Measurements from ENCODE around the gene MAP2K3. TPM values are rescaled to one million over a fixed set of nuclear protein-coding genes. Genes with fewer than 3 reads are reported as not detected.

MAP2K3 gene
- total RNA-seq, 1 donor from 2014 or later = 36.2 TPM

GRCh38 chr17:21363776-21364642 lies 79.5 kb downstream of the MAP2K3 start:
- H3K9me3 Mint-ChIP-seq (ENCODE audit: unreplicated experiment) = no peaks in the 10 kb centered on the region
- no peak for DNase-seq (ENCODE audit: extremely low spot score, unreplicated experiment)
- H3K27ac Mint-ChIP-seq (ENCODE audit: unreplicated experiment) = no peak overlapping the region
- peaks cover 9% of the 10 kb centered on the region for H3K4me1 Mint-ChIP-seq (ENCODE audit: unreplicated experiment)
- H3K4me3 Mint-ChIP-seq (ENCODE audit: unreplicated experiment) = no peak overlapping the region
- no peaks in the 10 kb centered on the region for H3K36me3 Mint-ChIP-seq (ENCODE audit: unreplicated experiment)
- no peak for TF ChIP-seq CTCF (IDR thresholded peaks at IDR 0.05)
- H3K27me3 Mint-ChIP-seq (ENCODE audit: unreplicated experiment) = peaks cover 6% of the 10 kb centered on the region

Other genes starting within 250 kb of the MAP2K3 start
- 257 and 260 TPM in 2 replicates for gene USP22, start 241.7 kb upstream of the MAP2K3 start, total RNA-seq
- gene DHRS7B, start 157.7 kb upstream of the MAP2K3 start, total RNA-seq = 15.7 and 20.1 TPM in 2 replicates
- 20.4 and 21.5 TPM in 2 replicates for gene TMEM11, start 70.5 kb upstream of the MAP2K3 start, total RNA-seq
- gene NATD1, start 31.3 kb upstream of the MAP2K3 start, total RNA-seq = 18.5 and 18.8 TPM in 2 replicates
- 2.3 and 2.4 TPM in 2 replicates for gene KCNJ12, start 91.6 kb downstream of the MAP2K3 start, total RNA-seq

Measured in osteocyte (in vitro differentiated cells).